A549 (cell line): Measurements from ENCODE around the gene DYNC1I1.

Experiments used
- CBX8 ChIP-seq: fragments of 200-600 bp; sonication (generic); IDR thresholded peaks from 2 replicates; pipeline ENCODE4 v1.6.1; 2016
- EP300 ChIP-seq, 2 experiments: fragments of >200 bp; sonication (Bioruptor Twin); formaldehyde crosslinking; IDR thresholded peaks; 2 replicates in 1 of 2; 3 replicates in 1 of 2; pipeline ENCODE4 v1.6.1; 2016 to 2017
- FOXS1 ChIP-seq: fragments of 250-450 bp; sonication (Bioruptor Pico); IDR thresholded peaks from 2 replicates; pipeline ENCODE4 v1.5.0; 2020; ENCODE audit warnings: mild to moderate bottlenecking, moderate library complexity
- HEYL ChIP-seq: fragments of 250-450 bp; sonication (Bioruptor Pico); IDR thresholded peaks from 2 replicates; pipeline ENCODE4 v1.8.0; 2021; ENCODE audit warnings: mild to moderate bottlenecking, moderate library complexity
- KDM1A ChIP-seq: fragments of 200-600 bp; sonication (generic); IDR thresholded peaks from 2 replicates; pipeline ENCODE4 v1.6.1; 2016; ENCODE audit warnings: low read depth, mild to moderate bottlenecking
- KDM5A ChIP-seq: fragments of 200-600 bp; sonication (generic); IDR thresholded peaks from 2 replicates; pipeline ENCODE4 v1.6.1; 2016; ENCODE audit warnings: antibody characterized with exemption, mild to moderate bottlenecking
- PHF8 ChIP-seq: fragments of 200-600 bp; sonication (generic); IDR thresholded peaks from 2 replicates; pipeline ENCODE4 v1.6.1; 2016; ENCODE audit warnings: low read depth, mild to moderate bottlenecking, antibody characterized with exemption, moderate library complexity, borderline replicate concordance
- POLR2A ChIP-seq: IDR thresholded peaks from 2 replicates; pipeline ENCODE4 v1.6.1; 2012; ENCODE audit warnings: mild to moderate bottlenecking, low read length
- SREBF2 ChIP-seq: fragments of 450-650 bp; IDR thresholded peaks from 2 replicates; pipeline ENCODE4 v1.6.1; 2014; ENCODE audit warnings: mild to moderate bottlenecking, moderate library complexity
- TF ChIP-seq, protein P1 (sequence below): fragments of >200 bp; sonication (Bioruptor Twin); formaldehyde crosslinking; IDR thresholded peaks from 3 replicates; pipeline ENCODE4 v1.5.1; 2016

DNA sequence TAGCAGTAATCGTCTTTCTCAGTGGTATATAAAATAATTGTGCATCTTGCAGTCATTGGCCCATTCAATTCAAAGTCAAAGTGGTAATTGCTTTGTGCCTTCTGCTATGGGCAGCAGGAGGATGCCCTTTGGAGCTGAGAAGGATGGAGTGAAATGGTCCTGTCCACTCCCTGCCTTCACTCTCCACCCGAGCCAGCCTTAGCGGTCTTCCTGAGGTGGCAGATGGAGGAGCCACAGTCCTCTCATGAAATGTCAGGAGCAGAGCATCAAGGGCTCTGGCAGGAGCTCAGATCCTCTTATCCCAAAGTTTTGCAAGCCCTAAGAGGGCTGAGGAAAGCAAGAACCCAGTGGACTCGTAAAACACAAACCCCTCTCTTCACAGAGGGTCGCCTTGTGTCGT is 199.4 kb downstream of the DYNC1I1 start:
- TF ChIP-seq, protein P1, sequence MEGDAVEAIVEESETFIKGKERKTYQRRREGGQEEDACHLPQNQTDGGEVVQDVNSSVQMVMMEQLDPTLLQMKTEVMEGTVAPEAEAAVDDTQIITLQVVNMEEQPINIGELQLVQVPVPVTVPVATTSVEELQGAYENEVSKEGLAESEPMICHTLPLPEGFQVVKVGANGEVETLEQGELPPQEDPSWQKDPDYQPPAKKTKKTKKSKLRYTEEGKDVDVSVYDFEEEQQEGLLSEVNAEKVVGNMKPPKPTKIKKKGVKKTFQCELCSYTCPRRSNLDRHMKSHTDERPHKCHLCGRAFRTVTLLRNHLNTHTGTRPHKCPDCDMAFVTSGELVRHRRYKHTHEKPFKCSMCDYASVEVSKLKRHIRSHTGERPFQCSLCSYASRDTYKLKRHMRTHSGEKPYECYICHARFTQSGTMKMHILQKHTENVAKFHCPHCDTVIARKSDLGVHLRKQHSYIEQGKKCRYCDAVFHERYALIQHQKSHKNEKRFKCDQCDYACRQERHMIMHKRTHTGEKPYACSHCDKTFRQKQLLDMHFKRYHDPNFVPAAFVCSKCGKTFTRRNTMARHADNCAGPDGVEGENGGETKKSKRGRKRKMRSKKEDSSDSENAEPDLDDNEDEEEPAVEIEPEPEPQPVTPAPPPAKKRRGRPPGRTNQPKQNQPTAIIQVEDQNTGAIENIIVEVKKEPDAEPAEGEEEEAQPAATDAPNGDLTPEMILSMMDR, result no peak
- TF ChIP-seq HEYL (CRISPR knock-in tag) (no peak), PHF8 (no peak), EP300 (IDR thresholded peaks at IDR 0.05) (no peak), POLR2A (no peak), FOXS1 (CRISPR knock-in tag) (no peak), KDM5A (no peak), KDM1A (no peak), CBX8 (no peak), SREBF2 (no peak)
